K562 (cell line): ENCODE data around the gene DPAGT1. TPM values are rescaled to one million over a fixed set of nuclear protein-coding genes. Genes with fewer than 3 reads are reported as not detected.

Experiments used
- ARID2 ChIP-seq: fragments of 450-650 bp; IDR thresholded peaks from 2 replicates; pipeline ENCODE4 v1.6.1; 2017; ENCODE audit warnings: antibody characterized with exemption, mild to moderate bottlenecking
- ARNT ChIP-seq, 2 experiments: fragments of 450-650 bp; IDR thresholded peaks; 2 replicates each; pipeline ENCODE4 v1.6.1; 2016; ENCODE audit warnings: mild to moderate bottlenecking in 1 of 2
- CCAR2 ChIP-seq: fragments of 200-400 bp; formaldehyde crosslinking; IDR thresholded peaks from 2 replicates; pipeline ENCODE4 v1.6.1; 2017; ENCODE audit warnings: mild to moderate bottlenecking, low read depth, low read length
- CHD1 ChIP-seq: fragments of 200-600 bp; sonication (generic); IDR thresholded peaks from one replicate; pipeline ENCODE4 v1.6.1; 2012; ENCODE audit warnings: mild to moderate bottlenecking, moderate library complexity, low read length, inconsistent platforms
- CREBBP ChIP-seq: IDR thresholded peaks from one replicate; pipeline ENCODE4 v1.6.1; 2012; ENCODE audit warnings: low read depth, mild to moderate bottlenecking, control low read depth, inconsistent platforms, low read length
- EHMT2 ChIP-seq: fragments of 450-650 bp; IDR thresholded peaks from 2 replicates; pipeline ENCODE4 v1.6.1; 2018; ENCODE audit warnings: antibody characterized with exemption
- HCFC1 ChIP-seq: IDR thresholded peaks from 2 replicates; pipeline ENCODE4 v1.6.1; 2012; ENCODE audit warnings: low read depth, low read length, improper control_type of control experiment
- HIVEP1 ChIP-seq: fragments of 250-450 bp; sonication (Bioruptor Pico); IDR thresholded peaks from 2 replicates; pipeline ENCODE4 v1.4.0; 2020; ENCODE audit warnings: mild to moderate bottlenecking
- MCM5 ChIP-seq: fragments of 450-650 bp; IDR thresholded peaks from 2 replicates; pipeline ENCODE4 v1.6.1; 2016; ENCODE audit warnings: low read depth
- MTA1 ChIP-seq: fragments of 450-650 bp; IDR thresholded peaks from 2 replicates; pipeline ENCODE4 v1.6.1; 2017; ENCODE audit warnings: borderline replicate concordance
- MTF1 ChIP-seq: fragments of 250-450 bp; sonication (Bioruptor Pico); IDR thresholded peaks from 2 replicates; pipeline ENCODE4 v1.9.0; 2021; ENCODE audit warnings: moderate library complexity, mild to moderate bottlenecking, inconsistent platforms, borderline replicate concordance
- PTRF ChIP-seq: fragments of 450-650 bp; IDR thresholded peaks from 2 replicates; pipeline ENCODE4 v1.6.1; 2016; ENCODE audit warnings: mild to moderate bottlenecking, missing genetic modification characterization, missing compliant biosample characterization
- RFX5 ChIP-seq: IDR thresholded peaks from 2 replicates; pipeline ENCODE4 v1.6.1; 2011; ENCODE audit warnings: low read depth, mild to moderate bottlenecking, improper control_type of control experiment, low read length
- SMARCC2 ChIP-seq: fragments of 450-650 bp; IDR thresholded peaks from 2 replicates; pipeline ENCODE4 v1.6.1; 2017; ENCODE audit warnings: antibody characterized with exemption, moderate library complexity, mild to moderate bottlenecking, low read depth
- SNRNP70 ChIP-seq: fragments of 200-400 bp; formaldehyde crosslinking; optimal IDR thresholded peaks from 2 replicates; pipeline ENCODE3; 2017; ENCODE audit warnings: low read depth, low read length
- XRCC4 ChIP-seq: IDR thresholded peaks from one replicate; pipeline ENCODE4 v1.6.1; 2011; ENCODE audit not compliant: insufficient read depth, insufficient read length; ENCODE audit errors: extremely low read depth
- YBX1 ChIP-seq: fragments of 450-650 bp; IDR thresholded peaks from 2 replicates; pipeline ENCODE4 v1.7.1; 2016; ENCODE audit warnings: mild to moderate bottlenecking
- ZC3H4 ChIP-seq: sonication (generic); formaldehyde crosslinking; IDR thresholded peaks from 2 replicates; pipeline ENCODE4 v1.9.0; 2021; ENCODE audit warnings: missing genetic modification reagents, borderline replicate concordance
- ZKSCAN1 ChIP-seq: fragments of 150-350 bp; IDR thresholded peaks from 2 replicates; pipeline ENCODE4 v1.6.1; 2016; ENCODE audit warnings: low read depth, low read length
- ZNF197 ChIP-seq: fragments of 200-800 bp; sonication (Bioruptor generic); IDR thresholded peaks from 2 replicates; pipeline ENCODE4 v1.6.1; 2016; ENCODE audit warnings: low read depth, missing genetic modification characterization, missing compliant biosample characterization
- ZNF444 ChIP-seq: fragments of 250-450 bp; sonication (Bioruptor Pico); IDR thresholded peaks from 2 replicates; pipeline ENCODE4 v1.4.0; 2020; ENCODE audit warnings: mild to moderate bottlenecking, moderate library complexity
- ZNF764 ChIP-seq: fragments of 250-450 bp; sonication (Bioruptor Pico); IDR thresholded peaks from 2 replicates; pipeline ENCODE4 v1.4.0; 2020; ENCODE audit warnings: low read depth, mild to moderate bottlenecking, moderate library complexity
- polyA plus RNA-seq, 8 experiments: library from polyadenylated mRNA; depleted of rRNA in 4 of 8; stranded (reverse) in 5 of 8; unstranded in 3 of 8; fragments of >200 nt; fragmentation: Nextera tagmentation in 2 of 8; fragmentation: Illumina TruSeq in 1 of 8; extraction: Ambion mirVana in 2 of 8; extraction: Trizol in 1 of 8; gene quantifications; 2 replicates each; pipeline versions ENCODE4 v1.2.1 to v1.2.3, GENCODE V29; 2011 to 2014; ENCODE audit warnings: inconsistent platforms in 1 of 8, missing spikeins in 1 of 8
- total RNA-seq, 7 experiments: library from RNA; depleted of rRNA in 6 of 7; stranded (reverse); fragments of >200 nt in 6 of 7; fragmentation: Illumina TruSeq in 2 of 7; extraction: Trizol in 2 of 7; gene quantifications; 2 replicates each; pipeline versions ENCODE4 v1.2.1 to v1.2.3, GENCODE V29; 2011 to 2021; ENCODE audit warnings: low replicate concordance in 1 of 7
- TF ChIP-seq, protein P1 (sequence below), 3 experiments: fragments of 200-800 bp in 1 of 3; fragments of 250-450 bp in 1 of 3; fragments of 450-650 bp in 1 of 3; sonication (Bioruptor Pico) in 1 of 3; sonication (Bioruptor generic) in 1 of 3; formaldehyde crosslinking in 1 of 3; IDR thresholded peaks; 2 replicates each; pipeline versions ENCODE4 v1.6.1 to v1.8.0; 2016 to 2022; ENCODE audit warnings: mild to moderate bottlenecking in 2 of 3, missing genetic modification characterization in 2 of 3, missing compliant biosample characterization in 1 of 3, moderate library complexity in 1 of 3
- TF ChIP-seq, protein P2 (sequence below): fragments of 450-650 bp; IDR thresholded peaks from one replicate; pipeline ENCODE4 v1.6.1; 2018; ENCODE audit warnings: mild to moderate bottlenecking, moderate library complexity; ENCODE audit not compliant: partially characterized antibody
- TF ChIP-seq, protein P3 (sequence below), 2 experiments: fragments of 450-650 bp in 1 of 2; sonication (generic) in 1 of 2; formaldehyde crosslinking; conservative IDR thresholded peaks; 2 replicates each; pipeline versions ENCODE4 v1.4.0 to v1.8.1; 2020 to 2022; ENCODE audit warnings: mild to moderate bottlenecking in 1 of 2, missing genetic modification reagents in 1 of 2

The DPAGT1 gene
- total and polyA plus RNA-seq, 9 of the 15 experiments (the other 6 are each of a cell fraction or from before 2014, with no cell fraction given): 29.9 to 135 (median 85.0) TPM

DNA sequence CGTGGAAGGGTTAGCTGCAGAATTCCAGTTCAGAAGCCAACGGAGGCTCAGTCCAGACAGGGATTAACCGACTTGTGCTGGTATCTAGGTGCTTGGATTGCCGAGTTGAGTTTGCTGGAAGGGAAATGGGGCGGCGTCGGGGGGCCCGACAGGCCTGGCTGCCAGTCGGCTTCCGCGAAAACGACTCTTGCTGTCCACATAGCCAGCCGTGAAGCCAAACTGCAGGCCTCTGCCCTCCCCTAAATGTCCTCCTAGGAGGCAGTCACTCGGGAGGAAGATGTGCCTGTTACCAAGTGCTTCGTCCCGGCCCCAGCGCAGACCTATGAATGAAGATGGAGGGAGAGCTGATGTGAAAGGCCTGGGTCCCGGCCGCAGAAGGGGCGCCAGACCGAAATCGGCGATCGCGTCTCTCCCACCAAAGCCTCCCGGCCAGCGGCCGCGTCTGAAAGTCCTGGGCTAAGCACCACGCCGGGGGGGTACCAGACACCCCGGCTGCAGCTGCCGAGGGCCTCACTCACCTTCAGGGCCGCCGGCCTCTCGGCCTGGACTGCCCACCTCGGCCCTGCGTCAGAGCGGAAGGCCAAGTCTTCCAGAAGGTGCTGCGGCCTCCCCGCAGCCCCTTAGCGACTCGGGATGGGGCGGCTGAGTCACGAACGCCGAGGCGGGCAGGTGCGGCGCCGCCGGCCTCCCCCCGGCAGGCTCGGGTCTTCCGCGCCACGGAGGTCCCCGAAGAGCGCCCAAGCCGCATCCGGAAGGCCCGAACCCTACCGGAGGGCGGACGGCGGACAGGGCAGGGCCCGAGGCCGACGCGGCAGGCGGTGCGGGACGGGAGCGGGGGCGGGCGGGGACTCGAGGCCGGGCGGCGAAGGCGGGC, 7.5 kb downstream of the DPAGT1 start (continued):
- TF ChIP-seq SNRNP70: no peak
- no peak for TF ChIP-seq ZNF197 (CRISPR knock-in tag)
- no peak for TF ChIP-seq HCFC1
- TF ChIP-seq XRCC4: no peak
- no peak for TF ChIP-seq RFX5
- peak; percentile 98 for TF ChIP-seq CHD1
- TF ChIP-seq, protein P1, sequence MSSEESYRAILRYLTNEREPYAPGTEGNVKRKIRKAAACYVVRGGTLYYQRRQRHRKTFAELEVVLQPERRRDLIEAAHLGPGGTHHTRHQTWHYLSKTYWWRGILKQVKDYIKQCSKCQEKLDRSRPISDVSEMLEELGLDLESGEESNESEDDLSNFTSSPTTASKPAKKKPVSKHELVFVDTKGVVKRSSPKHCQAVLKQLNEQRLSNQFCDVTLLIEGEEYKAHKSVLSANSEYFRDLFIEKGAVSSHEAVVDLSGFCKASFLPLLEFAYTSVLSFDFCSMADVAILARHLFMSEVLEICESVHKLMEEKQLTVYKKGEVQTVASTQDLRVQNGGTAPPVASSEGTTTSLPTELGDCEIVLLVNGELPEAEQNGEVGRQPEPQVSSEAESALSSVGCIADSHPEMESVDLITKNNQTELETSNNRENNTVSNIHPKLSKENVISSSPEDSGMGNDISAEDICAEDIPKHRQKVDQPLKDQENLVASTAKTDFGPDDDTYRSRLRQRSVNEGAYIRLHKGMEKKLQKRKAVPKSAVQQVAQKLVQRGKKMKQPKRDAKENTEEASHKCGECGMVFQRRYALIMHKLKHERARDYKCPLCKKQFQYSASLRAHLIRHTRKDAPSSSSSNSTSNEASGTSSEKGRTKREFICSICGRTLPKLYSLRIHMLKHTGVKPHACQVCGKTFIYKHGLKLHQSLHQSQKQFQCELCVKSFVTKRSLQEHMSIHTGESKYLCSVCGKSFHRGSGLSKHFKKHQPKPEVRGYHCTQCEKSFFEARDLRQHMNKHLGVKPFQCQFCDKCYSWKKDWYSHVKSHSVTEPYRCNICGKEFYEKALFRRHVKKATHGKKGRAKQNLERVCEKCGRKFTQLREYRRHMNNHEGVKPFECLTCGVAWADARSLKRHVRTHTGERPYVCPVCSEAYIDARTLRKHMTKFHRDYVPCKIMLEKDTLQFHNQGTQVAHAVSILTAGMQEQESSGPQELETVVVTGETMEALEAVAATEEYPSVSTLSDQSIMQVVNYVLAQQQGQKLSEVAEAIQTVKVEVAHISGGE (CRISPR knock-in tag; IDR thresholded peaks at IDR 0.05): no peak
- TF ChIP-seq YBX1: no peak
- TF ChIP-seq, protein P2, sequence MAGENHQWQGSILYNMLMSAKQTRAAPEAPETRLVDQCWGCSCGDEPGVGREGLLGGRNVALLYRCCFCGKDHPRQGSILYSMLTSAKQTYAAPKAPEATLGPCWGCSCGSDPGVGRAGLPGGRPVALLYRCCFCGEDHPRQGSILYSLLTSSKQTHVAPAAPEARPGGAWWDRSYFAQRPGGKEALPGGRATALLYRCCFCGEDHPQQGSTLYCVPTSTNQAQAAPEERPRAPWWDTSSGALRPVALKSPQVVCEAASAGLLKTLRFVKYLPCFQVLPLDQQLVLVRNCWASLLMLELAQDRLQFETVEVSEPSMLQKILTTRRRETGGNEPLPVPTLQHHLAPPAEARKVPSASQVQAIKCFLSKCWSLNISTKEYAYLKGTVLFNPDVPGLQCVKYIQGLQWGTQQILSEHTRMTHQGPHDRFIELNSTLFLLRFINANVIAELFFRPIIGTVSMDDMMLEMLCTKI: no peak
- no peak for TF ChIP-seq EHMT2
- no peak for TF ChIP-seq ARNT (IDR thresholded peaks at IDR 0.05)
- TF ChIP-seq ZNF764 (CRISPR knock-in tag): no peak
- TF ChIP-seq MTA1: no peak
- TF ChIP-seq MTF1 (CRISPR knock-in tag): no peak
- TF ChIP-seq CREBBP: no peak
- no peak for TF ChIP-seq CCAR2
- TF ChIP-seq SMARCC2: no peak
- TF ChIP-seq ARID2: no peak
- TF ChIP-seq, protein P3, sequence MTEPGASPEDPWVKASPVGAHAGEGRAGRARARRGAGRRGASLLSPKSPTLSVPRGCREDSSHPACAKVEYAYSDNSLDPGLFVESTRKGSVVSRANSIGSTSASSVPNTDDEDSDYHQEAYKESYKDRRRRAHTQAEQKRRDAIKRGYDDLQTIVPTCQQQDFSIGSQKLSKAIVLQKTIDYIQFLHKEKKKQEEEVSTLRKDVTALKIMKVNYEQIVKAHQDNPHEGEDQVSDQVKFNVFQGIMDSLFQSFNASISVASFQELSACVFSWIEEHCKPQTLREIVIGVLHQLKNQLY (CRISPR knock-in tag; conservative IDR thresholded peaks at IDR 0.05): 0 out of 4 replicates have a peak, but pooled peaks of 1 of the 2 experiments have one; percentile 32
- TF ChIP-seq MCM5: no peak
- TF ChIP-seq ZC3H4: no peak; the same call in 1 of the 2 replicates
- TF ChIP-seq PTRF (tag): no peak
- TF ChIP-seq HIVEP1 (CRISPR knock-in tag): no peak
- no peak for TF ChIP-seq ZKSCAN1
- TF ChIP-seq ZNF444 (CRISPR knock-in tag): no peak
